ENCODE results near the gene TAPBP.
"Not testable (repeated sequence)": the region's sequence is repeated elsewhere in the genome, so short reads cannot be mapped to it uniquely, and the experiment has no call there.

Gene TAPBP

GRCh38 chr6:33276864-33277662 lies 36.8 kb downstream of the TAPBP start, which contains the start of gene B3GALT4:
Gene B3GALT4, plus strand, starts transcription at chr6:33277123. Its CDS starts 297 bp downstream, at chr6:33277420.
- DNase-seq (ENCODE audit: low spot score) = peak; percentile 81
- peak within 1 kb of the TSS; percentile 99 for H3K23ac ChIP-seq (ENCODE audit: low read depth, low read length, poor library complexity)
- peaks cover 46 to 81% of the 10 kb centered on the region in 2 donors for H3K36me3 ChIP-seq (replicated peaks in 1 of 2; ENCODE audit: control insufficient read depth in 2 of 2, insufficient read depth in 2 of 2, low read length in 2 of 2)

GRCh38 chr6:33276581-33276863 lies 37.4 kb downstream of the TAPBP start:
- H2BK12ac ChIP-seq (ENCODE audit: low read length) = no peak overlapping the region
- H2BK120ac ChIP-seq (ENCODE audit: low read depth, low read length) = no peak overlapping the region
- H3K23ac ChIP-seq (ENCODE audit: low read depth, low read length, poor library complexity) = no peak overlapping the region
- H3K14ac ChIP-seq (ENCODE audit: low read length) = no peak overlapping the region
- H3K9me3 ChIP-seq (replicated peaks in 1 of 2; ENCODE audit: control insufficient read depth in 2 of 2, insufficient read depth in 1 of 2, low read depth in 1 of 2, low read length in 2 of 2) = no peaks in the 10 kb centered on the region
- no peak overlapping the region for H4K8ac ChIP-seq (ENCODE audit: low read depth, low read length)
- H2AFZ ChIP-seq (ENCODE audit: low read length) = peak overlapping the region; percentile 86
- H3K27me3 ChIP-seq (ENCODE audit: control insufficient read depth in 3 of 3, insufficient read depth in 3 of 3, low read depth in 1 of 3, low read length in 3 of 3) = no peaks in the 10 kb centered on the region
- H3K18ac ChIP-seq (ENCODE audit: low read length) = no peak overlapping the region
- H3K4me1 ChIP-seq (ENCODE audit: control insufficient read depth in 2 of 2, insufficient read depth in 1 of 2, low read depth in 1 of 2, low read length in 2 of 2) = peaks cover 20 to 27% of the 10 kb centered on the region in 2 donors
- peak overlapping the region; percentile 89 for H3K27ac ChIP-seq (replicated peaks; ENCODE audit: low read length)
- no peak for DNase-seq (ENCODE audit: low spot score)
- H2BK15ac ChIP-seq (ENCODE audit: low read length) = no peak overlapping the region
- H3K4me3 ChIP-seq (ENCODE audit: low read length in 2 of 2) = peak overlapping the region; percentile 42 to 79
- no peak overlapping the region for H3K4ac ChIP-seq (ENCODE audit: low read length)
- H3K36me3 ChIP-seq (replicated peaks in 1 of 2; ENCODE audit: control insufficient read depth in 2 of 2, insufficient read depth in 2 of 2, low read length in 2 of 2) = peaks cover 46 to 79% of the 10 kb centered on the region in 2 donors
- H3K4me2 ChIP-seq (ENCODE audit: insufficient read depth, low read length, poor library complexity, severe bottlenecking) = peak overlapping the region; percentile 88
- H4K91ac ChIP-seq (ENCODE audit: low read depth, low read length, poor library complexity) = no peak overlapping the region
- H2AK5ac ChIP-seq (ENCODE audit: low read depth, low read length) = peak overlapping the region; percentile 59
- peak overlapping the region; percentile 63 for H3K9ac ChIP-seq (ENCODE audit: low read depth, low read length, poor library complexity)
- peaks cover 8% of the 10 kb centered on the region for H3K79me1 ChIP-seq (ENCODE audit: low read depth, low read length)
- no peak overlapping the region for H2BK5ac ChIP-seq (ENCODE audit: low read length)

More at GRCh38 chr6:33276864-33277662, 36.8 kb downstream of the TAPBP start, which contains the start of gene B3GALT4:
- Histone ChIP-seq H2BK120ac (ENCODE audit: low read depth, low read length) (peak within 1 kb of the TSS; percentile 73), H3K4me3 (ENCODE audit: low read length in 2 of 2) (peak within 1 kb of the TSS; percentile 42 to 79), H2BK15ac (ENCODE audit: low read length) (peak within 1 kb of the TSS; percentile 69), H2AFZ (ENCODE audit: low read length) (peak within 1 kb of the TSS; percentile 86), H4K91ac (ENCODE audit: low read depth, low read length, poor library complexity) (no peak within 1 kb of the TSS), H3K14ac (ENCODE audit: low read length) (no peak within 1 kb of the TSS), H3K18ac (ENCODE audit: low read length) (peak within 1 kb of the TSS; percentile 90), H2BK5ac (ENCODE audit: low read length) (peak within 1 kb of the TSS; percentile 76), H2AK5ac (ENCODE audit: low read depth, low read length) (peak within 1 kb of the TSS; percentile 59), H3K9ac (ENCODE audit: low read depth, low read length, poor library complexity) (peak within 1 kb of the TSS; percentile 89), H2BK12ac (ENCODE audit: low read length) (peak within 1 kb of the TSS; percentile 47), H3K9me3 (replicated peaks in 1 of 2; ENCODE audit: control insufficient read depth in 2 of 2, insufficient read depth in 1 of 2, low read depth in 1 of 2, low read length in 2 of 2) (no peaks in the 10 kb centered on the region), H3K79me1 (ENCODE audit: low read depth, low read length) (peaks cover 10% of the 10 kb centered on the region), H3K4me1 (ENCODE audit: control insufficient read depth in 2 of 2, insufficient read depth in 1 of 2, low read depth in 1 of 2, low read length in 2 of 2) (peaks cover 20 to 27% of the 10 kb centered on the region in 2 donors), H3K4me2 (ENCODE audit: insufficient read depth, low read length, poor library complexity, severe bottlenecking) (peak within 1 kb of the TSS; percentile 88), H3K4ac (ENCODE audit: low read length) (no peak within 1 kb of the TSS), H3K27ac (replicated peaks; ENCODE audit: low read length) (peak within 1 kb of the TSS; percentile 89), H4K8ac (ENCODE audit: low read depth, low read length) (no peak within 1 kb of the TSS), H3K27me3 (ENCODE audit: control insufficient read depth in 3 of 3, insufficient read depth in 3 of 3, low read depth in 1 of 3, low read length in 3 of 3) (no peaks in the 10 kb centered on the region)
- no CpG with 5 or more reads among the region's 80 CpGs for WGBS, 2 donors (ENCODE audit: extremely low coverage in 2 of 2, insufficient read length in 2 of 2, insufficient replicate concordance in 1 of 2)

- Histone ChIP-seq H3K4me2 (ENCODE audit: insufficient read depth, low read length, poor library complexity, severe bottlenecking) (peak overlapping the region; percentile 88), H3K4me1 (ENCODE audit: control insufficient read depth in 2 of 2, insufficient read depth in 1 of 2, low read depth in 1 of 2, low read length in 2 of 2) (peaks cover 20 to 27% of the 10 kb centered on the region in 2 donors), H3K27ac (replicated peaks; ENCODE audit: low read length) (peak overlapping the region; percentile 89), H3K9ac (ENCODE audit: low read depth, low read length, poor library complexity) (peak overlapping the region; percentile 61), H3K4me3 (ENCODE audit: low read length in 2 of 2) (peak overlapping the region in 1 of 2 donors; percentile 42), H3K36me3 (replicated peaks in 1 of 2; ENCODE audit: control insufficient read depth in 2 of 2, insufficient read depth in 2 of 2, low read length in 2 of 2) (peaks cover 44 to 77% of the 10 kb centered on the region in 2 donors)
- not testable (repeated sequence) for DNase-seq (ENCODE audit: low spot score); H2BK120ac ChIP-seq (ENCODE audit: low read depth, low read length); H3K79me1 ChIP-seq (ENCODE audit: low read depth, low read length); H3K18ac ChIP-seq (ENCODE audit: low read length); H2AK5ac ChIP-seq (ENCODE audit: low read depth, low read length); H2BK12ac ChIP-seq (ENCODE audit: low read length); H3K27me3 ChIP-seq (ENCODE audit: control insufficient read depth in 3 of 3, insufficient read depth in 3 of 3, low read depth in 1 of 3, low read length in 3 of 3); H2AFZ ChIP-seq (ENCODE audit: low read length); H4K91ac ChIP-seq (ENCODE audit: low read depth, low read length, poor library complexity); H3K23ac ChIP-seq (ENCODE audit: low read depth, low read length, poor library complexity); H4K8ac ChIP-seq (ENCODE audit: low read depth, low read length); H3K14ac ChIP-seq (ENCODE audit: low read length); H2BK15ac ChIP-seq (ENCODE audit: low read length); H2BK5ac ChIP-seq (ENCODE audit: low read length); H3K4ac ChIP-seq (ENCODE audit: low read length); H3K9me3 ChIP-seq (replicated peaks in 1 of 2; ENCODE audit: control insufficient read depth in 2 of 2, insufficient read depth in 1 of 2, low read depth in 1 of 2, low read length in 2 of 2)
- WGBS, 2 donors (ENCODE audit: extremely low coverage in 2 of 2, insufficient read length in 2 of 2, insufficient replicate concordance in 1 of 2) = no CpG with 5 or more reads among the region's 16 CpGs
Observed at GRCh38 chr6:33275795-33276580, 37.9 kb downstream of the TAPBP start.

Data from neuronal stem cell (in vitro differentiated cells).